IgD-negative memory B cell (primary cell): ENCODE results near the gene PPFIBP2. TPM values are rescaled to one million over a fixed set of nuclear protein-coding genes. Genes with fewer than 3 reads are reported as not detected.

Experiments
- polyA plus RNA-seq: library from polyadenylated mRNA; unstranded; fragments of 300-500 nt; fragmentation: Illumina TruSeq; gene quantifications from one replicate; pipeline ENCODE4 v1.2.3, GENCODE V29; 2021

PPFIBP2 gene
- polyA plus RNA-seq, 1 donor from 2014 or later = 29.1 TPM

Other genes starting within 250 kb of the PPFIBP2 start
- gene OLFML1, start 28.5 kb upstream of the PPFIBP2 start, polyA plus RNA-seq = 0.08 TPM
- gene CYB5R2, start 159.5 kb downstream of the PPFIBP2 start, polyA plus RNA-seq = 9.3 TPM
- gene OVCH2, start 192.5 kb downstream of the PPFIBP2 start, polyA plus RNA-seq = not detected